GM18870 (cell line): ENCODE results near the gene MET.
"Not testable (repeated sequence)": the region's sequence is repeated elsewhere in the genome, so short reads cannot be mapped to it uniquely, and the experiment has no call there.

Experiments used
- ATAC-seq: cut with Tn5 transposase; IDR thresholded peaks from one replicate; pipeline ENCODE4 v1.9.1; 2021; ENCODE audit warnings: moderate library complexity; ENCODE audit not compliant: unreplicated experiment

The MET gene

GRCh38 chr7:116746388-116746787, 74.4 kb downstream of the MET start:
- ATAC-seq = not testable (repeated sequence)

GRCh38 chr7:116751070-116751469, 79.1 kb downstream of the MET start:
- ATAC-seq = not testable (repeated sequence)

GRCh38 chr7:116752305-116753074, 80.5 kb downstream of the MET start:
- no peak for ATAC-seq

- no peak for ATAC-seq
Measured at GRCh38 chr7:116753130-116753529, 81.1 kb downstream of the MET start.

- ATAC-seq = no peak
Measured at GRCh38 chr7:116754186-116754585, 82.2 kb downstream of the MET start.

- no peak for ATAC-seq
Measured at GRCh38 chr7:116757283-116757682, 85.3 kb downstream of the MET start.

GRCh38 chr7:116759642-116760041, 87.6 kb downstream of the MET start:
- ATAC-seq = not testable (repeated sequence)

GRCh38 chr7:116762971-116763370, 91.0 kb downstream of the MET start:
- ATAC-seq = no peak

- ATAC-seq = no peak
Measured at GRCh38 chr7:116763647-116764046, 91.7 kb downstream of the MET start.

GRCh38 chr7:116766881-116767280, 94.9 kb downstream of the MET start:
- ATAC-seq = no peak

GRCh38 chr7:116769546-116769945, 97.5 kb downstream of the MET start:
- ATAC-seq = no peak

GRCh38 chr7:116770941-116771340, 98.9 kb downstream of the MET start:
- no peak for ATAC-seq

GRCh38 chr7:116771640-116772039, 99.6 kb downstream of the MET start:
- ATAC-seq = no peak

GRCh38 chr7:116772423-116772863, 100.4 kb downstream of the MET start:
- ATAC-seq = no peak

GRCh38 chr7:116772926-116773749, 101.1 kb downstream of the MET start:
- ATAC-seq = no peak

- ATAC-seq = no peak
Measured at GRCh38 chr7:116776046-116776445, 104.0 kb downstream of the MET start.

- peak; percentile 74 for ATAC-seq
Measured at GRCh38 chr7:116776610-116777289, 104.8 kb downstream of the MET start.

GRCh38 chr7:116777651-116778281, 105.8 kb downstream of the MET start:
- no peak for ATAC-seq

GRCh38 chr7:116779216-116779615, 107.2 kb downstream of the MET start:
- no peak for ATAC-seq

GRCh38 chr7:116779931-116780330, 107.9 kb downstream of the MET start:
- no peak for ATAC-seq

- ATAC-seq = no peak
Measured at GRCh38 chr7:116780521-116780920, 108.5 kb downstream of the MET start.
